Measurements from ENCODE around the gene DCAF5. TPM values are rescaled to one million over a fixed set of nuclear protein-coding genes. Genes with fewer than 3 reads are reported as not detected.

DCAF5 gene
- polyA plus RNA-seq, 1 donor (not counting 4 experiments of a cell fraction or from before 2014, with no cell fraction given): 29.5 TPM

DNA sequence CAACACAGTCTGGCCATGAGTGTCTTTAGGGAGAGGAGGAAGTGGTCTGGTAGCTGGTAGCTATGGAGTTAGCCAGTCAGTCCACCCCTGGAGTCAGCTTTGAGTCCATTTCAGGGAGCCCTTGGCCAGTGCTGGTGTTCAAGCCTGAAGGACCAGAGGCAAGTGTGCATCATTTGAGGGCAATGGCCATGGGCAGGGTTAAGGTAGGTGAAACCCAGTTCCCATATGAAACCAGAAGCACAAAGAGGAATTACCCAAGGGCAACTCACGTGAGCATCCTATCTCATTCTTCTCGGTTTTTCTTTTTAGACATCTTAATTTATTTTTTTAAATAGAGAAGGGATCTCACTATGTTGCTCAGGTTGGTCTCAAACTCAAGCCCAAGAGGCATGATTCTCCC is 112.6 kb downstream of the DCAF5 start:
- TF ChIP-seq, protein P1, sequence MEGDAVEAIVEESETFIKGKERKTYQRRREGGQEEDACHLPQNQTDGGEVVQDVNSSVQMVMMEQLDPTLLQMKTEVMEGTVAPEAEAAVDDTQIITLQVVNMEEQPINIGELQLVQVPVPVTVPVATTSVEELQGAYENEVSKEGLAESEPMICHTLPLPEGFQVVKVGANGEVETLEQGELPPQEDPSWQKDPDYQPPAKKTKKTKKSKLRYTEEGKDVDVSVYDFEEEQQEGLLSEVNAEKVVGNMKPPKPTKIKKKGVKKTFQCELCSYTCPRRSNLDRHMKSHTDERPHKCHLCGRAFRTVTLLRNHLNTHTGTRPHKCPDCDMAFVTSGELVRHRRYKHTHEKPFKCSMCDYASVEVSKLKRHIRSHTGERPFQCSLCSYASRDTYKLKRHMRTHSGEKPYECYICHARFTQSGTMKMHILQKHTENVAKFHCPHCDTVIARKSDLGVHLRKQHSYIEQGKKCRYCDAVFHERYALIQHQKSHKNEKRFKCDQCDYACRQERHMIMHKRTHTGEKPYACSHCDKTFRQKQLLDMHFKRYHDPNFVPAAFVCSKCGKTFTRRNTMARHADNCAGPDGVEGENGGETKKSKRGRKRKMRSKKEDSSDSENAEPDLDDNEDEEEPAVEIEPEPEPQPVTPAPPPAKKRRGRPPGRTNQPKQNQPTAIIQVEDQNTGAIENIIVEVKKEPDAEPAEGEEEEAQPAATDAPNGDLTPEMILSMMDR (optimal IDR thresholded peaks at IDR 0.05 in 1 of 3, IDR thresholded peaks at IDR 0.05 in 1 of 3, conservative IDR thresholded peaks at IDR 0.05 in 1 of 3; ENCODE audit: extremely low read depth in 1 of 3, insufficient read depth in 2 of 3, low read length in 3 of 3): no peak
- TF ChIP-seq EZH2 (IDR thresholded peaks at IDR 0.05; ENCODE audit: low read length): no peak
- dilution Hi-C loops (cut with MboI; ENCODE audit: extremely low pct_ligation_motif_present, low sequenced_read_pairs): no loop called here
- Histone ChIP-seq H3K4me2 (ENCODE audit: control insufficient read depth, extremely low read depth, insufficient read depth, low read depth, low read length) (no peak overlapping the region), H3K27ac (ENCODE audit: control insufficient read depth, insufficient read depth, low read length) (no peak overlapping the region), H4K20me1 (ENCODE audit: control insufficient read depth, extremely low read depth, insufficient read depth, low read length) (no peaks in the 10 kb centered on the region), H3K79me2 (ENCODE audit: control insufficient read depth, insufficient read depth, low read length) (no peaks in the 10 kb centered on the region), H3K9ac (ENCODE audit: control insufficient read depth, extremely low read depth, insufficient read depth, low read length) (no peak overlapping the region), H3K4me1 (ENCODE audit: control insufficient read depth, extremely low read depth, insufficient read depth, low read length) (peaks cover 23% of the 10 kb centered on the region), H3K9me1 (ENCODE audit: control insufficient read depth, extremely low read depth, insufficient read depth, low read length) (no peaks in the 10 kb centered on the region), H3K36me3 (ENCODE audit: control insufficient read depth in 2 of 2, extremely low read depth in 1 of 2, insufficient read depth in 2 of 2, low read length in 2 of 2) (no peaks in the 10 kb centered on the region), H3K27me3 (ENCODE audit: control insufficient read depth, extremely low read depth, insufficient read depth, low read length) (peaks cover 5% of the 10 kb centered on the region), H3K4me3 (ENCODE audit: control insufficient read depth in 2 of 3, extremely low read depth in 1 of 3, insufficient read depth in 2 of 3, low read depth in 1 of 3, low read length in 3 of 3) (no peak overlapping the region), H3K9me3 (ENCODE audit: control insufficient read depth, low read depth, low read length) (no peaks in the 10 kb centered on the region), H2AFZ (ENCODE audit: control insufficient read depth, low read length) (no peak overlapping the region)
- no peak for DNase-seq (ENCODE audit: low read depth, low spot score)
- no peak for FAIRE-seq

DNA sequence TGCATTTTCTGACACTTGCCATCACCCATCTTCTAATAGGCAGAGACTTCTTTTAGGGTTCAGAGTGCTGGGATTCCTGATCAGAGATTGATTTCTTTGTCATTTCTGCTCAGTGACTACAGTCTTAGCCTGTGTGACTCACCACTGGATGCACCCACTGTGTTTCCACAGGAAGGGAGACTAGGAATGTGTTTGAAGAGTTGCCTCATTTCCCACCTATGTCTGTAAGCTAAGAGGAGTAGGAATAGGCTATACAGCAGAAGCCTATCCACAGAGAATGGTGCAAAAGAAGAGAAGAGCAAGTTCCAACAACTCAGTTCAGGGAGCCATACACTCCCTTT is 113.7 kb downstream of the DCAF5 start:
- TF ChIP-seq, protein P1 (optimal IDR thresholded peaks at IDR 0.05 in 1 of 3, IDR thresholded peaks at IDR 0.05 in 1 of 3, conservative IDR thresholded peaks at IDR 0.05 in 1 of 3; ENCODE audit: extremely low read depth in 1 of 3, insufficient read depth in 2 of 3, low read length in 3 of 3): no peak
- no peak for TF ChIP-seq EZH2 (IDR thresholded peaks at IDR 0.05; ENCODE audit: low read length)
- Histone ChIP-seq H4K20me1 (ENCODE audit: control insufficient read depth, extremely low read depth, insufficient read depth, low read length) (no peaks in the 10 kb centered on the region), H3K36me3 (ENCODE audit: control insufficient read depth in 2 of 2, extremely low read depth in 1 of 2, insufficient read depth in 2 of 2, low read length in 2 of 2) (no peaks in the 10 kb centered on the region), H3K9me3 (ENCODE audit: control insufficient read depth, low read depth, low read length) (no peaks in the 10 kb centered on the region), H3K4me2 (ENCODE audit: control insufficient read depth, extremely low read depth, insufficient read depth, low read depth, low read length) (peak overlapping the region; percentile 23), H3K4me3 (ENCODE audit: control insufficient read depth in 2 of 3, extremely low read depth in 1 of 3, insufficient read depth in 2 of 3, low read depth in 1 of 3, low read length in 3 of 3) (no peak overlapping the region), H3K79me2 (ENCODE audit: control insufficient read depth, insufficient read depth, low read length) (no peaks in the 10 kb centered on the region), H3K9ac (ENCODE audit: control insufficient read depth, extremely low read depth, insufficient read depth, low read length) (no peak overlapping the region), H3K27me3 (ENCODE audit: control insufficient read depth, extremely low read depth, insufficient read depth, low read length) (peaks cover 5% of the 10 kb centered on the region), H3K4me1 (ENCODE audit: control insufficient read depth, extremely low read depth, insufficient read depth, low read length) (peaks cover 23% of the 10 kb centered on the region), H2AFZ (ENCODE audit: control insufficient read depth, low read length) (no peak overlapping the region), H3K9me1 (ENCODE audit: control insufficient read depth, extremely low read depth, insufficient read depth, low read length) (no peaks in the 10 kb centered on the region), H3K27ac (ENCODE audit: control insufficient read depth, insufficient read depth, low read length) (no peak overlapping the region)
- peak; percentile 41 for FAIRE-seq
- dilution Hi-C loops (cut with MboI; ENCODE audit: extremely low pct_ligation_motif_present, low sequenced_read_pairs): no loop called here
- DNase-seq (ENCODE audit: low read depth, low spot score): peak; percentile 21
